GM18868 (cell line): ENCODE results near the gene MRM1.

Experiments
- ATAC-seq: cut with Tn5 transposase; IDR thresholded peaks from one replicate; pipeline ENCODE4 v1.9.1; 2021; ENCODE audit warnings: mild to moderate bottlenecking, moderate library complexity; ENCODE audit not compliant: unreplicated experiment

The MRM1 gene

GRCh38 chr17:36601303-36602029, at the start of gene MRM1:
TSS of gene MRM1 (plus strand) at chr17:36601583. CDS start at chr17:36601811, 228 bp downstream.
- peak; percentile 81 for ATAC-seq

GRCh38 chr17:36553459-36553858, 47.9 kb upstream of the MRM1 start:
- no peak for ATAC-seq

GRCh38 chr17:36566081-36566480, 35.3 kb upstream of the MRM1 start:
- no peak for ATAC-seq

- ATAC-seq: no peak
These were observed 26.4 kb upstream of the MRM1 start for GRCh38 chr17:36575028-36575427.

GRCh38 chr17:36576793-36577192, 24.6 kb upstream of the MRM1 start:
- ATAC-seq: no peak

- no peak for ATAC-seq
These were observed 22.7 kb upstream of the MRM1 start for GRCh38 chr17:36578671-36579070.

GRCh38 chr17:36583787-36584186, 17.6 kb upstream of the MRM1 start:
- no peak for ATAC-seq

- ATAC-seq: no peak
These were observed 15.2 kb upstream of the MRM1 start for GRCh38 chr17:36586138-36586537.

- ATAC-seq: no peak
These were observed 11.3 kb upstream of the MRM1 start for GRCh38 chr17:36590082-36590481.

GRCh38 chr17:36591434-36592315, 9.7 kb upstream of the MRM1 start, which contains the start of gene DHRS11:
TSS of gene DHRS11 (plus strand) at chr17:36591879. CDS start at chr17:36592010, 131 bp downstream.
- peak; percentile 77 for ATAC-seq

GRCh38 chr17:36592316-36592715, 9.1 kb upstream of the MRM1 start:
- ATAC-seq: no peak

- no peak for ATAC-seq
These were observed 8.6 kb upstream of the MRM1 start for GRCh38 chr17:36592716-36593321.

- no peak for ATAC-seq
These were observed 7.6 kb upstream of the MRM1 start for GRCh38 chr17:36593656-36594316.

GRCh38 chr17:36594626-36595401, 6.6 kb upstream of the MRM1 start:
- no peak for ATAC-seq

GRCh38 chr17:36597226-36597625, 4.2 kb upstream of the MRM1 start:
- no peak for ATAC-seq

- ATAC-seq: no peak
These were observed 3.3 kb upstream of the MRM1 start for GRCh38 chr17:36597866-36598777.

- ATAC-seq: no peak
These were observed 2.4 kb upstream of the MRM1 start for GRCh38 chr17:36598951-36599401.

GRCh38 chr17:36599546-36600250, 1.7 kb upstream of the MRM1 start:
- no peak for ATAC-seq
